ENCODE measurements around the gene CALN1. TPM values are rescaled to one million over a fixed set of nuclear protein-coding genes. Genes with fewer than 3 reads are reported as not detected.

Gene CALN1
- polyA plus RNA-seq, 1 donor (not counting 4 experiments of a cell fraction or from before 2014, with no cell fraction given): not detected

DNA sequence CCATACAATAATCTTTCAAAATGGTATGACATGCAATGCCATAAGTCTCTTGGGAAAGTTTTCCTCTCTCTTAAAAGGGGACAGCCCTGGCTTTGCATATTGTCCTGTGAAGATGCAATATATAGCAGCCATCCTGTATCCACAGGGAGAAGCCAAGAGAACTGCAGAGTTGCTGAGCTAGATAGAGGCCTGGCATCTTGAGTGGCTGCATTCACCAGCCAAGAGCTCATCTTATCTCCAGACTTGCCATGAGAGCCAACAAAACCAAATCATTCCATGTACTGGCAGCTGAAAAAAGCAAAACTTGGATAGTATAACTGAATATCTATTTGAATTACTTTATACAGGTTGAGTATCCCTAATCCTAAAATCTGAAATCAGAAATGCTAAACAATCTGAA is 348.8 kb downstream of the CALN1 start:
- no peaks in the 10 kb centered on the region for H3K36me3 ChIP-seq (ENCODE audit: control insufficient read depth in 2 of 2, extremely low read depth in 1 of 2, insufficient read depth in 2 of 2, low read length in 2 of 2)
- H2AFZ ChIP-seq (ENCODE audit: control insufficient read depth, low read length): no peak overlapping the region
- no peaks in the 10 kb centered on the region for H3K79me2 ChIP-seq (ENCODE audit: control insufficient read depth, insufficient read depth, low read length)
- no peaks in the 10 kb centered on the region for H3K9me1 ChIP-seq (ENCODE audit: control insufficient read depth, extremely low read depth, insufficient read depth, low read length)
- no peak overlapping the region for H3K9ac ChIP-seq (ENCODE audit: control insufficient read depth, extremely low read depth, insufficient read depth, low read length)
- no peaks in the 10 kb centered on the region for H3K4me1 ChIP-seq (ENCODE audit: control insufficient read depth, extremely low read depth, insufficient read depth, low read length)
- TF ChIP-seq, protein P1, sequence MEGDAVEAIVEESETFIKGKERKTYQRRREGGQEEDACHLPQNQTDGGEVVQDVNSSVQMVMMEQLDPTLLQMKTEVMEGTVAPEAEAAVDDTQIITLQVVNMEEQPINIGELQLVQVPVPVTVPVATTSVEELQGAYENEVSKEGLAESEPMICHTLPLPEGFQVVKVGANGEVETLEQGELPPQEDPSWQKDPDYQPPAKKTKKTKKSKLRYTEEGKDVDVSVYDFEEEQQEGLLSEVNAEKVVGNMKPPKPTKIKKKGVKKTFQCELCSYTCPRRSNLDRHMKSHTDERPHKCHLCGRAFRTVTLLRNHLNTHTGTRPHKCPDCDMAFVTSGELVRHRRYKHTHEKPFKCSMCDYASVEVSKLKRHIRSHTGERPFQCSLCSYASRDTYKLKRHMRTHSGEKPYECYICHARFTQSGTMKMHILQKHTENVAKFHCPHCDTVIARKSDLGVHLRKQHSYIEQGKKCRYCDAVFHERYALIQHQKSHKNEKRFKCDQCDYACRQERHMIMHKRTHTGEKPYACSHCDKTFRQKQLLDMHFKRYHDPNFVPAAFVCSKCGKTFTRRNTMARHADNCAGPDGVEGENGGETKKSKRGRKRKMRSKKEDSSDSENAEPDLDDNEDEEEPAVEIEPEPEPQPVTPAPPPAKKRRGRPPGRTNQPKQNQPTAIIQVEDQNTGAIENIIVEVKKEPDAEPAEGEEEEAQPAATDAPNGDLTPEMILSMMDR (optimal IDR thresholded peaks at IDR 0.05 in 1 of 3, IDR thresholded peaks at IDR 0.05 in 1 of 3, conservative IDR thresholded peaks at IDR 0.05 in 1 of 3; ENCODE audit: extremely low read depth in 1 of 3, insufficient read depth in 2 of 3, low read length in 3 of 3): no peak
- no peak for TF ChIP-seq EZH2 (IDR thresholded peaks at IDR 0.05; ENCODE audit: low read length)
- no peak for DNase-seq (ENCODE audit: low read depth, low spot score)
- H4K20me1 ChIP-seq (ENCODE audit: control insufficient read depth, extremely low read depth, insufficient read depth, low read length): no peaks in the 10 kb centered on the region
- H3K4me2 ChIP-seq (ENCODE audit: control insufficient read depth, extremely low read depth, insufficient read depth, low read depth, low read length): no peak overlapping the region
- no peak overlapping the region for H3K27ac ChIP-seq (ENCODE audit: control insufficient read depth, insufficient read depth, low read length)
- no peak for FAIRE-seq
- no peak overlapping the region for H3K4me3 ChIP-seq (ENCODE audit: control insufficient read depth in 2 of 3, extremely low read depth in 1 of 3, insufficient read depth in 2 of 3, low read depth in 1 of 3, low read length in 3 of 3)
- peaks cover 4% of the 10 kb centered on the region for H3K9me3 ChIP-seq (ENCODE audit: control insufficient read depth, low read depth, low read length)
- dilution Hi-C loops (cut with MboI; ENCODE audit: extremely low pct_ligation_motif_present, low sequenced_read_pairs): no loop called here
- no peaks in the 10 kb centered on the region for H3K27me3 ChIP-seq (ENCODE audit: control insufficient read depth, extremely low read depth, insufficient read depth, low read length)

DNA sequence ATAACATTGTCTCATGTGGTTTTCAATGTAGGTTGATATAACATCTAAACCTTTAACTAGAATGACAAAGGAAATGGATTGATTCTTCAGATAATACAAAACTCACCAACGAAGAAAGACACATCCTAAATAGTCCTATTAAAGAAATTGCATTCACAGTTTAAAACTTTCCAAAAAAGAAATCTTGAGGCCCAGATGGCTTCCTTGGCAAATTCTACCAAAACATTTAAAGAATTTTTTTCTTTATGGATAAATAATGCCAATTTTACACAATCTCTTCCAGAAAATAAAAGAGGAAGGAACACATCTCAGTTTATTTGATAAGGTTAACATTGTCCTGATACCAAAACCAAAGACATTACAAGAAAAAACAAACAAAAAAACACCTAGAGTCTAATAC is 349.5 kb downstream of the CALN1 start:
- Histone ChIP-seq H3K79me2 (ENCODE audit: control insufficient read depth, insufficient read depth, low read length) (no peaks in the 10 kb centered on the region), H3K4me1 (ENCODE audit: control insufficient read depth, extremely low read depth, insufficient read depth, low read length) (no peaks in the 10 kb centered on the region), H3K27me3 (ENCODE audit: control insufficient read depth, extremely low read depth, insufficient read depth, low read length) (no peaks in the 10 kb centered on the region), H3K9me3 (ENCODE audit: control insufficient read depth, low read depth, low read length) (peaks cover 3% of the 10 kb centered on the region), H3K4me2 (ENCODE audit: control insufficient read depth, extremely low read depth, insufficient read depth, low read depth, low read length) (no peak overlapping the region), H2AFZ (ENCODE audit: control insufficient read depth, low read length) (no peak overlapping the region), H3K4me3 (ENCODE audit: control insufficient read depth in 2 of 3, extremely low read depth in 1 of 3, insufficient read depth in 2 of 3, low read depth in 1 of 3, low read length in 3 of 3) (no peak overlapping the region), H3K36me3 (ENCODE audit: control insufficient read depth in 2 of 2, extremely low read depth in 1 of 2, insufficient read depth in 2 of 2, low read length in 2 of 2) (no peaks in the 10 kb centered on the region), H3K27ac (ENCODE audit: control insufficient read depth, insufficient read depth, low read length) (no peak overlapping the region), H3K9ac (ENCODE audit: control insufficient read depth, extremely low read depth, insufficient read depth, low read length) (no peak overlapping the region), H3K9me1 (ENCODE audit: control insufficient read depth, extremely low read depth, insufficient read depth, low read length) (no peaks in the 10 kb centered on the region), H4K20me1 (ENCODE audit: control insufficient read depth, extremely low read depth, insufficient read depth, low read length) (no peaks in the 10 kb centered on the region)
- DNase-seq (ENCODE audit: low read depth, low spot score): no peak
- dilution Hi-C loops (cut with MboI; ENCODE audit: extremely low pct_ligation_motif_present, low sequenced_read_pairs): no loop called here
- FAIRE-seq: no peak
- TF ChIP-seq, protein P1 (optimal IDR thresholded peaks at IDR 0.05 in 1 of 3, IDR thresholded peaks at IDR 0.05 in 1 of 3, conservative IDR thresholded peaks at IDR 0.05 in 1 of 3; ENCODE audit: extremely low read depth in 1 of 3, insufficient read depth in 2 of 3, low read length in 3 of 3): no peak
- no peak for TF ChIP-seq EZH2 (IDR thresholded peaks at IDR 0.05; ENCODE audit: low read length)
